Activated CD8-positive, alpha-beta T cell treated with anti-CD3 and anti-CD28 coated beads, Interleukin-2, amount 10 ng/mL, durations not matched to agents 7 days and 5 days (primary cell): ENCODE results near the gene RPS14. TPM values are rescaled to one million over a fixed set of nuclear protein-coding genes. Genes with fewer than 3 reads are reported as not detected.
"Not testable (repeated sequence)": the region's sequence is repeated elsewhere in the genome, so short reads cannot be mapped to it uniquely, and the experiment has no call there.

Source experiments
- ATAC-seq: fragments of 150-1000 bp; cut with Tn5 transposase; one replicate; pipeline ENCODE4 v1.10.0; 2021; ENCODE audit warnings: moderate library complexity
- CTCF ChIA-PET: fragments of 350-600 bp; sonication (Branson Sonifier 250); formaldehyde crosslinking; loops from one replicate; lab custom pipeline; 2021; ENCODE audit warnings: antibody characterized with exemption; lab: Charles Lee
- POLR2A ChIA-PET: fragments of 350-600 bp; sonication (Branson Sonifier 250); formaldehyde crosslinking; loops from one replicate; lab custom pipeline; 2021; ENCODE audit warnings: antibody characterized with exemption; lab: Charles Lee
- DNase-seq: peaks from one replicate; pipeline ENCODE4 v3.0.0-alpha.2; 2020
- H3K27ac Mint-ChIP-seq: one replicate; pipeline ENCODE4 v1.8.0; 2021; ENCODE audit warnings: mild to moderate bottlenecking, mixed read lengths
- H3K27me3 Mint-ChIP-seq: one replicate; pipeline ENCODE4 v1.8.0; 2021; ENCODE audit warnings: low read depth, mixed read lengths
- H3K36me3 Mint-ChIP-seq: one replicate; pipeline ENCODE4 v1.8.0; 2021; ENCODE audit warnings: low read depth, mixed read lengths
- H3K4me1 Mint-ChIP-seq: one replicate; pipeline ENCODE4 v1.8.0; 2021; ENCODE audit warnings: low read depth, mixed read lengths
- H3K4me3 Mint-ChIP-seq: one replicate; pipeline ENCODE4 v1.8.0; 2021; ENCODE audit warnings: mild to moderate bottlenecking, mixed read lengths
- H3K9me3 Mint-ChIP-seq: one replicate; pipeline ENCODE4 v1.8.0; 2022; ENCODE audit warnings: mixed read lengths; ENCODE audit not compliant: insufficient read depth
- total RNA-seq, 2 experiments: library from RNA; stranded (reverse); gene quantifications; one replicate each; pipeline ENCODE4 v1.2.3, GENCODE V29; 2021

RPS14 gene
- total RNA-seq, 2 experiments from 2014 or later, result 2,046 to 2,123 TPM

GRCh38 chr5:150454492-150455229, 5.1 kb upstream of the RPS14 start:
- no peak for ATAC-seq
- ChIA-PET POLR2A (no interaction called here), CTCF (no interaction called here)

GRCh38 chr5:150454027-150454426, 4.5 kb upstream of the RPS14 start:
- H3K9me3 Mint-ChIP-seq, ATAC-seq, H3K27me3 Mint-ChIP-seq, DNase-seq, H3K27ac Mint-ChIP-seq, H3K4me3 Mint-ChIP-seq, CTCF ChIA-PET, H3K36me3 Mint-ChIP-seq: not testable (repeated sequence)
- POLR2A ChIA-PET, result interaction anchor here (0.7 kb wide), 1 partner anchor 10 kb away, joined by 4 read pairs; no protein-coding TSS in a partner anchor
- peaks cover 26% of the 10 kb centered on the region for H3K4me1 Mint-ChIP-seq

More at GRCh38 chr5:150454492-150455229, 5.1 kb upstream of the RPS14 start:
- peaks cover 33% of the 10 kb centered on the region for H3K4me1 Mint-ChIP-seq
- H3K27ac Mint-ChIP-seq, result no peak overlapping the region
- no peaks in the 10 kb centered on the region for H3K9me3 Mint-ChIP-seq
- DNase-seq, result no peak
- H3K27me3 Mint-ChIP-seq, result no peaks in the 10 kb centered on the region
- peaks cover 2% of the 10 kb centered on the region for H3K36me3 Mint-ChIP-seq
- H3K4me3 Mint-ChIP-seq, result no peak overlapping the region

- ChIA-PET CTCF (interaction anchor here (0.7 kb wide), 1 partner anchor 394 kb away, joined by 3 read pairs; no protein-coding TSS in a partner anchor), POLR2A (no interaction called here)
- Mint-ChIP-seq H3K4me1 (peaks cover 25% of the 10 kb centered on the region), H3K27ac (no peak overlapping the region), H3K9me3 (no peaks in the 10 kb centered on the region), H3K27me3 (no peaks in the 10 kb centered on the region), H3K4me3 (no peak overlapping the region), H3K36me3 (peaks cover 17% of the 10 kb centered on the region)
- no peak for ATAC-seq
- DNase-seq, result no peak
These were observed 3.4 kb upstream of the RPS14 start for GRCh38 chr5:150452914-150453313.

GRCh38 chr5:150451594-150451993, 2.1 kb upstream of the RPS14 start:
- DNase-seq (no peak), ATAC-seq (no peak)
- peaks cover 24% of the 10 kb centered on the region for H3K4me1 Mint-ChIP-seq
- POLR2A ChIA-PET, result interaction anchor here (0.6 to 2.9 kb wide), 2 partner anchors 40 to 332 kb away, joined by 3 to 36 read pairs; partner anchors contain the start of gene CD74
- H3K9me3 Mint-ChIP-seq, result no peaks in the 10 kb centered on the region
- CTCF ChIA-PET, result interaction anchor here (1.1 to 2.6 kb wide), 2 partner anchors 7 to 395 kb away, joined by 3 to 19 read pairs; partner anchors contain the start of gene IRGM
- peaks cover 30% of the 10 kb centered on the region for H3K36me3 Mint-ChIP-seq
- H3K27me3 Mint-ChIP-seq, result no peaks in the 10 kb centered on the region
- H3K27ac Mint-ChIP-seq, result no peak overlapping the region
- no peak overlapping the region for H3K4me3 Mint-ChIP-seq

- DNase-seq (peak; percentile 23), ATAC-seq (peak; percentile 52)
- Mint-ChIP-seq H3K9me3 (no peaks in the 10 kb centered on the region), H3K4me3 (peak overlapping the region; percentile 91), H3K4me1 (peaks cover 35% of the 10 kb centered on the region), H3K27ac (peak overlapping the region; percentile 99), H3K27me3 (no peaks in the 10 kb centered on the region), H3K36me3 (peaks cover 49% of the 10 kb centered on the region)
- POLR2A ChIA-PET, result interaction anchor here (0.7 to 2.9 kb wide), 12 partner anchors 9 to 251 kb away, joined by 3 to 36 read pairs (median 5); partner anchors contain the start of genes CD74 and RBM22
- CTCF ChIA-PET, result interaction anchor here (0.7 to 2.6 kb wide), 10 partner anchors 8 to 677 kb away, joined by 3 to 19 read pairs (median 5); partner anchors contain the start of gene CD74
These were observed 505 bp downstream of the RPS14 start for GRCh38 chr5:150448952-150449516.

- peak overlapping the region; percentile 99 for H3K27ac Mint-ChIP-seq
- DNase-seq (no peak), ATAC-seq (no peak)
- ChIA-PET CTCF (interaction anchor here (1.0 to 1.1 kb wide), 2 partner anchors 37 to 97 kb away, joined by 3 read pairs; no protein-coding TSS in a partner anchor), POLR2A (no interaction called here)
- H3K27me3 Mint-ChIP-seq, result no peaks in the 10 kb centered on the region
- H3K4me3 Mint-ChIP-seq, result peak overlapping the region; percentile 91
- peaks cover 56% of the 10 kb centered on the region for H3K36me3 Mint-ChIP-seq
- H3K4me1 Mint-ChIP-seq, result peaks cover 41% of the 10 kb centered on the region
- H3K9me3 Mint-ChIP-seq, result no peaks in the 10 kb centered on the region
These were observed 1.2 kb downstream of the RPS14 start for GRCh38 chr5:150448334-150448733.

- ATAC-seq (no peak), DNase-seq (no peak)
- Mint-ChIP-seq H3K9me3 (no peaks in the 10 kb centered on the region), H3K36me3 (peaks cover 64% of the 10 kb centered on the region), H3K4me3 (peak overlapping the region; percentile 91), H3K4me1 (peaks cover 45% of the 10 kb centered on the region), H3K27ac (no peak overlapping the region), H3K27me3 (no peaks in the 10 kb centered on the region)
- POLR2A ChIA-PET, result interaction anchor here (1.5 kb wide), 1 partner anchor 35 kb away, joined by 12 read pairs; the partner anchor contains the start of gene CD74
- CTCF ChIA-PET, result interaction anchor here (1.0 to 1.1 kb wide), 2 partner anchors 36 to 96 kb away, joined by 3 read pairs; no protein-coding TSS in a partner anchor
These were observed 2.4 kb downstream of the RPS14 start for GRCh38 chr5:150447188-150447587.

GRCh38 chr5:150446583-150446982, 3.0 kb downstream of the RPS14 start:
- Mint-ChIP-seq H3K9me3 (no peaks in the 10 kb centered on the region), H3K4me1 (peaks cover 45% of the 10 kb centered on the region), H3K27me3 (no peaks in the 10 kb centered on the region), H3K36me3 (peaks cover 70% of the 10 kb centered on the region), H3K4me3 (no peak overlapping the region), H3K27ac (peak overlapping the region; percentile 50)
- DNase-seq, result no peak
- no peak for ATAC-seq
- POLR2A ChIA-PET, result interaction anchor here (1.5 kb wide), 1 partner anchor 35 kb away, joined by 12 read pairs; the partner anchor contains the start of gene CD74
- CTCF ChIA-PET, result interaction anchor here (0.8 to 1.4 kb wide), 3 partner anchors 9 to 34 kb away, joined by 3 to 5 read pairs (median 3); partner anchors contain the start of gene CD74

- H3K27me3 Mint-ChIP-seq, result no peaks in the 10 kb centered on the region
- H3K9me3 Mint-ChIP-seq, result no peaks in the 10 kb centered on the region
- no peak for DNase-seq
- ChIA-PET POLR2A (interaction anchor here (1.5 kb wide), 1 partner anchor 34 kb away, joined by 12 read pairs; the partner anchor contains the start of gene CD74), CTCF (interaction anchor here (0.8 to 1.4 kb wide), 4 partner anchors 8 to 33 kb away, joined by 3 to 6 read pairs (median 4); partner anchors contain the start of gene CD74)
- H3K36me3 Mint-ChIP-seq, result peaks cover 71% of the 10 kb centered on the region
- H3K27ac Mint-ChIP-seq, result peak overlapping the region; percentile 50
- H3K4me1 Mint-ChIP-seq, result peaks cover 45% of the 10 kb centered on the region
- no peak overlapping the region for H3K4me3 Mint-ChIP-seq
- no peak for ATAC-seq
These were observed 3.5 kb downstream of the RPS14 start for GRCh38 chr5:150446088-150446487.

GRCh38 chr5:150444770-150445169, 4.8 kb downstream of the RPS14 start:
- CTCF ChIA-PET, result interaction anchor here (1.2 kb wide), 1 partner anchor 9 kb away, joined by 6 read pairs; no protein-coding TSS in a partner anchor
- Mint-ChIP-seq H3K4me1 (peaks cover 39% of the 10 kb centered on the region), H3K27ac (no peak overlapping the region), H3K4me3 (no peak overlapping the region), H3K36me3 (peaks cover 69% of the 10 kb centered on the region), H3K27me3 (no peaks in the 10 kb centered on the region), H3K9me3 (no peaks in the 10 kb centered on the region)
- DNase-seq (no peak), ATAC-seq (no peak)
- POLR2A ChIA-PET, result no interaction called here
